ENCODE measurements around the gene UQCRC2. TPM values are rescaled to one million over a fixed set of nuclear protein-coding genes. Genes with fewer than 3 reads are reported as not detected.

Gene UQCRC2
- total and polyA plus RNA-seq, 2 donors (not counting 1 experiment from before 2014, with no cell fraction given) = 84.3 to 150 TPM

DNA sequence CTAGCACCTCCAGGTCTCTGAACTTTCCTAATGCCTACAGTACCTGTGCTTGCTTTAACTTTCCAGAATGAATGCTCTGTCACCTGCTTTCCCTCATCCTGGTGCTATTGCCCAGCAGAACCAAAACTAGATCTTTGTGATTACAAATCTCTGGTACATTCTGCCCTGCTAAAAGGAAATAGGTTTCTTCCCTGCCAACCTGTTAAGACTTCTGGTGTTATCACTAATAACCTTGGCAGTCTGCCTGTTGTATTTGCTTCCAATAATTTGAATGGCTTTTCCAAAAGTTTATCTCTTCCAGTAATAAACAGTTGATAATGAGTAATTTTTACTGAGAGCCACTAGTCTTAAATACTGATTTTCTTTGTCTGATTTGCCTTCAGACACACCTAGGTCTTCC lies 32.4 kb downstream of the UQCRC2 start:
- Mint-ChIP-seq H3K27ac (peak overlapping the region; percentile 11), H3K9me3 (ENCODE audit: insufficient read depth) (no peaks in the 10 kb centered on the region), H3K27me3 (no peaks in the 10 kb centered on the region), H3K4me3 (no peak overlapping the region), H3K4me1 (no peaks in the 10 kb centered on the region)
- ATAC-seq (ENCODE audit: low read depth) (no peak), DNase-seq (no peak)
- no peaks in the 10 kb centered on the region for H4K20me1 ChIP-seq (ENCODE audit: control insufficient read depth, insufficient read depth, low read length, poor library complexity, severe bottlenecking)
- H3K27me3 ChIP-seq (replicated peaks in 1 of 4; ENCODE audit: control extremely low read depth in 1 of 4, control insufficient read depth in 3 of 4, insufficient read depth in 4 of 4, low read length in 3 of 4) = no peaks in the 10 kb centered on the region
- H3K9ac ChIP-seq (ENCODE audit: low read length) = no peak overlapping the region
- H3K27ac ChIP-seq (ENCODE audit: low read length in 2 of 2) = no peak overlapping the region
- H3K4me3 ChIP-seq (ENCODE audit: control extremely low read depth in 1 of 5, extremely low read depth in 1 of 5, insufficient read depth in 1 of 5, low read depth in 2 of 5, low read length in 4 of 5) = no peak overlapping the region
- CTCF ChIA-PET = no interaction called here
- H2AFZ ChIP-seq (ENCODE audit: insufficient read depth, low read depth, low read length, poor library complexity, severe bottlenecking) = no peak overlapping the region
- peaks cover 1 to 38% of the 10 kb centered on the region in 2 experiments for H3K36me3 ChIP-seq (replicated peaks in 1 of 2; ENCODE audit: control extremely low read depth in 1 of 2, control insufficient read depth in 1 of 2, extremely low read depth in 1 of 2, insufficient read depth in 2 of 2, low read length in 1 of 2)
- POLR2A ChIA-PET = no interaction called here
- H3K79me2 ChIP-seq (ENCODE audit: control insufficient read depth, insufficient read depth, low read length) = no peaks in the 10 kb centered on the region
- no peak for TF ChIP-seq EZH2 (IDR thresholded peaks at IDR 0.05; ENCODE audit: borderline replicate concordance, insufficient read depth, low read depth, low read length, poor library complexity, severe bottlenecking)
- TF ChIP-seq, protein P1, sequence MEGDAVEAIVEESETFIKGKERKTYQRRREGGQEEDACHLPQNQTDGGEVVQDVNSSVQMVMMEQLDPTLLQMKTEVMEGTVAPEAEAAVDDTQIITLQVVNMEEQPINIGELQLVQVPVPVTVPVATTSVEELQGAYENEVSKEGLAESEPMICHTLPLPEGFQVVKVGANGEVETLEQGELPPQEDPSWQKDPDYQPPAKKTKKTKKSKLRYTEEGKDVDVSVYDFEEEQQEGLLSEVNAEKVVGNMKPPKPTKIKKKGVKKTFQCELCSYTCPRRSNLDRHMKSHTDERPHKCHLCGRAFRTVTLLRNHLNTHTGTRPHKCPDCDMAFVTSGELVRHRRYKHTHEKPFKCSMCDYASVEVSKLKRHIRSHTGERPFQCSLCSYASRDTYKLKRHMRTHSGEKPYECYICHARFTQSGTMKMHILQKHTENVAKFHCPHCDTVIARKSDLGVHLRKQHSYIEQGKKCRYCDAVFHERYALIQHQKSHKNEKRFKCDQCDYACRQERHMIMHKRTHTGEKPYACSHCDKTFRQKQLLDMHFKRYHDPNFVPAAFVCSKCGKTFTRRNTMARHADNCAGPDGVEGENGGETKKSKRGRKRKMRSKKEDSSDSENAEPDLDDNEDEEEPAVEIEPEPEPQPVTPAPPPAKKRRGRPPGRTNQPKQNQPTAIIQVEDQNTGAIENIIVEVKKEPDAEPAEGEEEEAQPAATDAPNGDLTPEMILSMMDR (IDR thresholded peaks at IDR 0.05) = no peak
- no peaks in the 10 kb centered on the region for H3K9me3 ChIP-seq (ENCODE audit: control extremely low read depth in 1 of 3, control insufficient read depth in 2 of 3, insufficient read depth in 1 of 3, low read length in 2 of 3)
- intact Hi-C loops (cut with micrococcal nuclease) = no loop called here
- H3K4me1 ChIP-seq (ENCODE audit: control insufficient read depth in 2 of 2, insufficient read depth in 2 of 2, low read length in 2 of 2) = no peaks in the 10 kb centered on the region
- H3K4me2 ChIP-seq (replicated peaks; ENCODE audit: low read depth, low read length, poor library complexity, severe bottlenecking) = no peak overlapping the region

DNA sequence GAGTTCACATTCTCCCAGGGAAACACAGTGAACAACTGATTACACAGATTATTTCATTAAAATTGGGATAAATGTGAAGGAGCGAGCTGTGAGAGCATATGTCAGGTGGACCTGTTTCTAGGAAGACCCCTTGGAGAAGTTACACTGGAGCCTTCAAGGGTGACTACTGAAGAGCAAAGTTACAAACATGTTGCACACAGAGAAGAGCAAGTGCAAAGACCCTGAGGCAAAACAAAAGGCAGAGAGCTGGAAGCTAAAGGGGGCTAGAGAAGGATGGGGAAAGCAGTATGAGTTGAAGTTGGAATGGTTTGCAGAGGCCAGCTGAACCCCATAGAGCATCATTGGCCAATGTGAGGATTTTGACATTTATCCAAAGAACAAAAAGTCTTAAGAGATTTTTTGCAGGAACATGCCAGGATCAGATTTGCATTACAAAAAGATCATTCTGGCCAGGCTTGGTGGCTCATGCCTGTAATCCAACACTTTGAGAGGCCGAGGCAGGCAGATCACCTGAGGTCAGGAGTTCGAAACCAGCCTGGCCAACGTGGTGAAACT lies 33.6 kb downstream of the UQCRC2 start:
- H3K9me3 Mint-ChIP-seq (ENCODE audit: insufficient read depth) = no peaks in the 10 kb centered on the region
- no peak for TF ChIP-seq EZH2 (IDR thresholded peaks at IDR 0.05; ENCODE audit: borderline replicate concordance, insufficient read depth, low read depth, low read length, poor library complexity, severe bottlenecking)
- TF ChIP-seq, protein P1 (IDR thresholded peaks at IDR 0.05) = no peak
- no peaks in the 10 kb centered on the region for H3K27me3 ChIP-seq (replicated peaks in 1 of 4; ENCODE audit: control extremely low read depth in 1 of 4, control insufficient read depth in 3 of 4, insufficient read depth in 4 of 4, low read length in 3 of 4)
- ATAC-seq (ENCODE audit: low read depth) (no peak), DNase-seq (no peak)
- no peaks in the 10 kb centered on the region for H4K20me1 ChIP-seq (ENCODE audit: control insufficient read depth, insufficient read depth, low read length, poor library complexity, severe bottlenecking)
- WGBS (ENCODE audit: insufficient coverage) = 100% methylated on average over 1 of the region's 4 CpGs
- H3K27me3 Mint-ChIP-seq = no peaks in the 10 kb centered on the region
- H3K4me1 Mint-ChIP-seq = no peaks in the 10 kb centered on the region
- H3K27ac Mint-ChIP-seq = no peak overlapping the region
- peaks cover 1 to 29% of the 10 kb centered on the region in 2 experiments for H3K36me3 ChIP-seq (replicated peaks in 1 of 2; ENCODE audit: control extremely low read depth in 1 of 2, control insufficient read depth in 1 of 2, extremely low read depth in 1 of 2, insufficient read depth in 2 of 2, low read length in 1 of 2)
- no peak overlapping the region for H2AFZ ChIP-seq (ENCODE audit: insufficient read depth, low read depth, low read length, poor library complexity, severe bottlenecking)
- no peaks in the 10 kb centered on the region for H3K79me2 ChIP-seq (ENCODE audit: control insufficient read depth, insufficient read depth, low read length)
- H3K9ac ChIP-seq (ENCODE audit: low read length) = no peak overlapping the region
- H3K4me2 ChIP-seq (replicated peaks; ENCODE audit: low read depth, low read length, poor library complexity, severe bottlenecking) = no peak overlapping the region
- no peak overlapping the region for H3K4me3 Mint-ChIP-seq
- ChIA-PET POLR2A (no interaction called here), CTCF (interaction anchor here (1.1 kb wide), 1 partner anchor 91 kb away, joined by 5 read pairs; no protein-coding TSS in a partner anchor)
- H3K4me3 ChIP-seq (ENCODE audit: control extremely low read depth in 1 of 5, extremely low read depth in 1 of 5, insufficient read depth in 1 of 5, low read depth in 2 of 5, low read length in 4 of 5) = no peak overlapping the region
- no peaks in the 10 kb centered on the region for H3K9me3 ChIP-seq (ENCODE audit: control extremely low read depth in 1 of 3, control insufficient read depth in 2 of 3, insufficient read depth in 1 of 3, low read length in 2 of 3)
- no peaks in the 10 kb centered on the region for H3K4me1 ChIP-seq (ENCODE audit: control insufficient read depth in 2 of 2, insufficient read depth in 2 of 2, low read length in 2 of 2)
- H3K27ac ChIP-seq (ENCODE audit: low read length in 2 of 2) = no peak overlapping the region
- intact Hi-C loops (cut with micrococcal nuclease) = no loop called here
